DOHH2 (cell line): ENCODE data around the gene RUFY4.

Experiments used
- H3F3A ChIP-seq: fragments of 200-600 bp; sonication (generic), shearing (Covaris generic); 2 replicates; pipeline ENCODE4 v1.6.0; 2016; ENCODE audit warnings: antibody characterized with exemption, mild to moderate bottlenecking; ENCODE audit not compliant: control insufficient read depth, insufficient read depth
- H3K27ac ChIP-seq: fragments of 200-600 bp; sonication (generic); 2 replicates; pipeline ENCODE4 v1.5.1; 2014; ENCODE audit warnings: low read depth, mild to moderate bottlenecking, low read length, moderate library complexity
- H3K27me3 ChIP-seq: fragments of 200-600 bp; sonication (generic); 2 replicates; pipeline ENCODE4 v1.6.1; 2014; ENCODE audit warnings: mild to moderate bottlenecking, low read length, mixed read lengths; ENCODE audit not compliant: control insufficient read depth
- H3K36me3 ChIP-seq: fragments of 200-600 bp; sonication (generic); 2 replicates; pipeline ENCODE4 v1.6.1; 2014; ENCODE audit warnings: mild to moderate bottlenecking, low read length, moderate library complexity, mixed read lengths; ENCODE audit not compliant: control insufficient read depth
- H3K4me1 ChIP-seq: fragments of 200-600 bp; sonication (generic); 2 replicates; pipeline ENCODE4 v1.6.1; 2014; ENCODE audit warnings: mild to moderate bottlenecking, low read length, mixed read lengths; ENCODE audit not compliant: control insufficient read depth
- H3K4me2 ChIP-seq: fragments of 200-600 bp; sonication (generic); 2 replicates; pipeline ENCODE4 v1.6.0; 2014; ENCODE audit warnings: mild to moderate bottlenecking, low read length, moderate library complexity
- H3K4me3 ChIP-seq: fragments of 200-600 bp; sonication (generic); 2 replicates; pipeline ENCODE4 v1.5.1; 2014; ENCODE audit warnings: mild to moderate bottlenecking, low read length, mixed read lengths
- H3K79me2 ChIP-seq: fragments of 200-600 bp; sonication (generic); 2 replicates; pipeline ENCODE4 v1.6.1; 2014; ENCODE audit warnings: mild to moderate bottlenecking, low read length, mixed read lengths; ENCODE audit not compliant: control insufficient read depth
- H3K9me2 ChIP-seq: fragments of 200-600 bp; sonication (generic); replicated peaks from 2 replicates; pipeline ENCODE4 v1.6.1; 2014; ENCODE audit warnings: mild to moderate bottlenecking, low read length, mixed read lengths; ENCODE audit not compliant: control insufficient read depth
- H3K9me3 ChIP-seq: fragments of 200-600 bp; sonication (generic); 2 replicates; pipeline ENCODE4 v1.6.1; 2014; ENCODE audit warnings: antibody characterized with exemption, low read length, mixed read lengths; ENCODE audit not compliant: control insufficient read depth, insufficient read depth
- H4K20me1 ChIP-seq: fragments of 200-600 bp; sonication (generic); 2 replicates; pipeline ENCODE4 v1.6.0; 2014; ENCODE audit warnings: low read depth, mild to moderate bottlenecking, antibody characterized with exemption, low read length, moderate library complexity; ENCODE audit not compliant: control insufficient read depth, insufficient read depth
- EZH2phosphoT487 ChIP-seq: fragments of 200-600 bp; sonication (generic); IDR thresholded peaks from 2 replicates; pipeline ENCODE4 v1.6.1; 2017; ENCODE audit warnings: borderline replicate concordance, mild to moderate bottlenecking, antibody characterized with exemption, low read length, moderate library complexity, mixed read lengths
- TF ChIP-seq, protein P1 (sequence below): fragments of 200-600 bp; sonication (generic); IDR thresholded peaks from one replicate; pipeline ENCODE4 v1.5.1; 2014; ENCODE audit warnings: antibody characterized with exemption, mild to moderate bottlenecking, low read depth, low read length; ENCODE audit not compliant: poor library complexity, severe bottlenecking

The RUFY4 gene

DNA sequence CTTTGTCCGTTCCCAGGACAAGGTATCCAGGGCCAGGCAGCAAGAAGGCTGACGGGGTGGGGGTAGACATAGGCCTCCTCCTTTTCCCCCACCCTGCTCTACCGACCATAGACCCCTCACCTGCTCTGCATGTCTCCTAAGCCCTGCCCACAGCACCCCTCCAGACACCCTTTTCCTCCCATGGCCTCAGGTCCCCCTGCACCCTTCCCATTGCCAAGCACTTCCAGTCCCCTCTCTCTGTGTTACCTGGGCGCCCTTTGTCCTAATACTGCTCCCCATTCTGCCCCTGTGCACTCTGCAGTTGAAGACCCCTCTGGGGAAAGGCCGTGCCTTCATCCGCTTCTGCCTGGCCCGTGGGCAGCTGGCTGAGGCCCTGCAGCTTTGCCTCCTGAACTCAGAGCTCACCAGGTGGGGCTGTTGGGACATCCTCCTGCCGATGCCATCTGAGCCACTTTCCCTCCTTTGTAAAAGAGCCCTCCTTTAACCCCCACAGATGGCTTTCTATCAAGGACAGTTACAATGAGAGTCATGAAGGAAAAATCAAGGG is 3.5 kb downstream of the RUFY4 start:
- TF ChIP-seq, protein P1, sequence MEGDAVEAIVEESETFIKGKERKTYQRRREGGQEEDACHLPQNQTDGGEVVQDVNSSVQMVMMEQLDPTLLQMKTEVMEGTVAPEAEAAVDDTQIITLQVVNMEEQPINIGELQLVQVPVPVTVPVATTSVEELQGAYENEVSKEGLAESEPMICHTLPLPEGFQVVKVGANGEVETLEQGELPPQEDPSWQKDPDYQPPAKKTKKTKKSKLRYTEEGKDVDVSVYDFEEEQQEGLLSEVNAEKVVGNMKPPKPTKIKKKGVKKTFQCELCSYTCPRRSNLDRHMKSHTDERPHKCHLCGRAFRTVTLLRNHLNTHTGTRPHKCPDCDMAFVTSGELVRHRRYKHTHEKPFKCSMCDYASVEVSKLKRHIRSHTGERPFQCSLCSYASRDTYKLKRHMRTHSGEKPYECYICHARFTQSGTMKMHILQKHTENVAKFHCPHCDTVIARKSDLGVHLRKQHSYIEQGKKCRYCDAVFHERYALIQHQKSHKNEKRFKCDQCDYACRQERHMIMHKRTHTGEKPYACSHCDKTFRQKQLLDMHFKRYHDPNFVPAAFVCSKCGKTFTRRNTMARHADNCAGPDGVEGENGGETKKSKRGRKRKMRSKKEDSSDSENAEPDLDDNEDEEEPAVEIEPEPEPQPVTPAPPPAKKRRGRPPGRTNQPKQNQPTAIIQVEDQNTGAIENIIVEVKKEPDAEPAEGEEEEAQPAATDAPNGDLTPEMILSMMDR, result no peak
- TF ChIP-seq EZH2phosphoT487, result no peak
- Histone ChIP-seq H3K9me3 (no peaks in the 10 kb centered on the region), H3K27ac (no peak overlapping the region), H3K79me2 (no peaks in the 10 kb centered on the region), H3K36me3 (no peaks in the 10 kb centered on the region), H3K4me2 (no peak overlapping the region), H3K9me2 (no peaks in the 10 kb centered on the region), H3K4me3 (no peak overlapping the region), H3K27me3 (peaks cover 3% of the 10 kb centered on the region; the same call in 1 of the 2 replicates), H3K4me1 (no peaks in the 10 kb centered on the region), H4K20me1 (no peaks in the 10 kb centered on the region), H3F3A (no peaks in the 10 kb centered on the region)

DNA sequence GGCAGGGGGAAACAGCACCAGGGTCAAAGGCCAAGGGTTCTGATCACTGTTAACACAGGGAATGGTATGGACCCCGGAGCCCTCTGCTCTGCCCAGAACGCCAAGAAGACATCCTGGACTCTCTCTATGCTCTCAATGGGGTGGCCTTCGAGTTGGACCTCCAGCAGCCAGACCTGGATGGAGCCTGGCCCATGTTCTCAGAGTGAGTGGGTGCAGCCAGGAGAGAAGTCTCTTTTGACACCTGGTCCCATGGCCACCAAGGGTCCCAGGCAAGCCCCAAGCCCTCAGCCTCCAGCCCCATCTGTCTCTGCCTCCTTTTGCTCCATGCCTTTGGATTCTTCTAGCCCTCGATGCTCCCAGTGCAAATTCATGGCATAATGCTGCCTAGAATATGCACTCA is 4.1 kb downstream of the RUFY4 start:
- TF ChIP-seq, protein P1, result no peak
- TF ChIP-seq EZH2phosphoT487, result no peak
- H3F3A ChIP-seq, result no peaks in the 10 kb centered on the region
- H4K20me1 ChIP-seq, result no peaks in the 10 kb centered on the region
- no peaks in the 10 kb centered on the region for H3K79me2 ChIP-seq
- no peaks in the 10 kb centered on the region for H3K9me3 ChIP-seq
- no peaks in the 10 kb centered on the region for H3K36me3 ChIP-seq
- H3K4me3 ChIP-seq, result no peak overlapping the region
- H3K27me3 ChIP-seq, result peaks cover 3% of the 10 kb centered on the region; the same call in 1 of the 2 replicates
- H3K27ac ChIP-seq, result no peak overlapping the region
- H3K9me2 ChIP-seq, result no peaks in the 10 kb centered on the region
- no peak overlapping the region for H3K4me2 ChIP-seq
- H3K4me1 ChIP-seq, result no peaks in the 10 kb centered on the region

DNA sequence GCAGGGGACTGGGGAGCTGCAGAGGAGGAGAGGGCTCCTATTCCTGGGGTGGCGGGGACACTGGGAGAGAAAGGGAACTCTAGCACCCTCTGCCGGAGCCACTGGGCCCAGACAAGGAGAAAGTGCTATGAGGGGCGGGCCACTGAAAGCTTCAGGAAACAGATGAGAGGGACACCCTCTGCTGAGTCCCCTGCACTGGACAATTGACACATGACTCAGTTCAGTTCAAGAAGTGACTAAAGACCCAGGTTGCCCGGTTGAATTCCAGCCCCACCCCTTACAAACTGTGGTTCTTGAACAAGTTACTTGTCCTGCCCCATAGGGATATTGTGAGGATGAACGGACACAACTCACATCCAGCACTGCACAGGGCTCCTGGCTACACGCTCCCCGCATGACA is 5.0 kb downstream of the RUFY4 start:
- Histone ChIP-seq H3K9me2 (no peaks in the 10 kb centered on the region), H4K20me1 (no peaks in the 10 kb centered on the region), H3K4me2 (no peak overlapping the region), H3K27ac (no peak overlapping the region), H3K36me3 (no peaks in the 10 kb centered on the region), H3K4me3 (no peak overlapping the region), H3K79me2 (no peaks in the 10 kb centered on the region), H3K27me3 (peaks cover 3% of the 10 kb centered on the region; the same call in 1 of the 2 replicates), H3K9me3 (no peaks in the 10 kb centered on the region), H3K4me1 (no peaks in the 10 kb centered on the region), H3F3A (no peaks in the 10 kb centered on the region)
- no peak for TF ChIP-seq EZH2phosphoT487
- TF ChIP-seq, protein P1, result peak; percentile 69
